Transverse colon (tissue), 4 donors: ENCODE results near the gene FOXJ3. TPM values are rescaled to one million over a fixed set of nuclear protein-coding genes. Genes with fewer than 3 reads are reported as not detected.

Experiments
- DNase-seq: peaks from one replicate; pipeline ENCODE4 v3.0.0-alpha.2; 2019
- H3K27ac ChIP-seq, 4 donors: fragments of 200-600 bp; sonication (generic); 2 replicates each; pipeline ENCODE4 v1.5.1; 2016 to 2018; ENCODE audit warnings: inconsistent platforms in 4 of 4
- H3K27me3 ChIP-seq: fragments of 200-600 bp; sonication (generic); 2 replicates; pipeline ENCODE4 v1.5.1; 2017; ENCODE audit warnings: inconsistent platforms
- H3K36me3 ChIP-seq, 4 donors: fragments of 200-600 bp; sonication (generic); 2 replicates each; pipeline ENCODE4 v1.5.1; 2017 to 2019; ENCODE audit warnings: inconsistent platforms in 4 of 4
- H3K4me1 ChIP-seq, 4 donors: fragments of 200-600 bp; sonication (generic); 2 replicates each; pipeline ENCODE4 v1.5.1; 2017 to 2020; ENCODE audit warnings: inconsistent platforms in 4 of 4
- H3K4me3 ChIP-seq, 4 donors: fragments of 200-600 bp; sonication (generic); 1 replicate in 1 of 4; 2 replicates in 3 of 4; pipeline versions ENCODE4 v1.5.1 to v1.6.1; 2017 to 2019; ENCODE audit warnings: inconsistent platforms in 4 of 4
- H3K9me3 ChIP-seq, 2 donors: fragments of 200-600 bp; sonication (generic); 2 replicates each; pipeline ENCODE4 v1.5.1; 2017 to 2019; ENCODE audit warnings: inconsistent platforms in 2 of 2
- CTCF ChIP-seq, 5 experiments: fragments of 200-600 bp in 3 of 5; fragments of 450-650 bp in 2 of 5; sonication (generic) in 3 of 5; IDR thresholded peaks; 1 replicate in 2 of 5; 2 replicates in 3 of 5; pipeline ENCODE4 v1.5.1; 2016 to 2017; ENCODE audit warnings: antibody characterized with exemption in 5 of 5, inconsistent platforms in 3 of 5, mild to moderate bottlenecking in 2 of 5, moderate library complexity in 1 of 5
- EP300 ChIP-seq: sonication (generic); formaldehyde crosslinking; IDR thresholded peaks from one replicate; pipeline ENCODE4 v1.6.1; 2017; ENCODE audit warnings: antibody characterized with exemption, low read depth
- POLR2A ChIP-seq: fragments of 450-650 bp; IDR thresholded peaks from one replicate; pipeline ENCODE4 v1.6.1; 2016; ENCODE audit warnings: antibody characterized with exemption, mild to moderate bottlenecking, moderate library complexity
- POLR2AphosphoS5 ChIP-seq, 3 donors: sonication (generic); formaldehyde crosslinking; IDR thresholded peaks; one replicate each; pipeline ENCODE4 v1.6.1; 2016; ENCODE audit warnings: antibody characterized with exemption in 3 of 3
- WGBS, 2 donors: methylation state at CpG; one replicate each; pipeline ENCODE4 v1.1.5; 2018; ENCODE audit warnings: low coverage in 1 of 2; 5-methylcytosine and 5-hydroxymethylcytosine counted together
- in situ Hi-C, 4 donors: fragments of 200-750 bp; cut with MboI; loops; one replicate each; pipeline versions ENCODE4 v1.15.0 to v1.15.1; 2017; ENCODE audit warnings: low sequenced_read_pairs in 3 of 4, low pct_ligation_motif_present in 1 of 4, low pct_unique_long_range_greater_than_20kb in 1 of 4
- intact Hi-C: fragments of 100-400 bp; cut with DNase I; formaldehyde crosslinking; loops from one replicate; pipeline ENCODE4 v1.15.1; 2023; ENCODE audit warnings: low total_unique reads
- total RNA-seq, 4 donors: library from RNA; depleted of rRNA; stranded (reverse); fragments of >200 nt; gene quantifications; one replicate each; pipeline ENCODE4 v1.1.0, GENCODE V29; 2016

FOXJ3 gene
- total RNA-seq, 4 donors from 2014 or later = 18.5 to 62.1 (median 38.6) TPM

- H3K4me3 ChIP-seq = no peak overlapping the region
- WGBS, 2 donors = 91 to 92% methylated on average over 1 of the region's 1 CpG
- intact Hi-C loops = no loop called here
- H3K27me3 ChIP-seq = no peaks in the 10 kb centered on the region
- H3K36me3 ChIP-seq = no peaks in the 10 kb centered on the region
- in situ Hi-C loops = no loop called here
- H3K4me1 ChIP-seq = peaks cover 0 to 16% (median 0%) of the 10 kb centered on the region in 4 donors
- DNase-seq = no peak
- no peaks in the 10 kb centered on the region for H3K9me3 ChIP-seq
- TF ChIP-seq EP300 (no peak), POLR2A (no peak), POLR2AphosphoS5 (IDR thresholded peaks at IDR 0.05) (no peak), CTCF (IDR thresholded peaks at IDR 0.05) (no peak)
- no peak overlapping the region for H3K27ac ChIP-seq
Observed at GRCh38 chr1:42280821-42281220, 54.2 kb downstream of the FOXJ3 start.

DNA sequence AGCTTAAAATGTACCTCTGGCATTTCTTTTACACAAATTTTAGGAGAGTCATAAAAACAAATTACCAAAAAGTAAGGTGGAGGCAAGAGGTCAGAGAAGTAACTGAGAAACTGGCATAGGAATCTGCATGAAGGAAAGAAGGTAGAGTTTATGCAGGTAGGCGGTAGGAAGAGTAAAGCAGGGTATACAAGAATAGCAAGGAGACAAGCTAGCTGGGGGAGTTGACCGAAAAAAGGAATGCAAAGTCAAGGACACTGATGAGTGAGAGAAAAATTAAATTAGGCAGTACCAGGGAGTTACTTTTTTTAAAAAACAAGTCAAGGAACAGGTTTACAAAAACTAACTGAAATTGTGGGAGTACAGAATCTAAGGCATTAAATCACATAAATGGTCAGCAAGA lies 56.0 kb downstream of the FOXJ3 start:
- no peaks in the 10 kb centered on the region for H3K9me3 ChIP-seq
- WGBS, 2 donors = 50 to 66% methylated on average over 2 of the region's 2 CpGs
- H3K36me3 ChIP-seq = no peaks in the 10 kb centered on the region
- H3K4me1 ChIP-seq = peaks cover 0 to 16% (median 0%) of the 10 kb centered on the region in 4 donors
- TF ChIP-seq CTCF (IDR thresholded peaks at IDR 0.05) (no peak), POLR2A (no peak), POLR2AphosphoS5 (IDR thresholded peaks at IDR 0.05) (no peak), EP300 (no peak)
- in situ Hi-C loops = no loop called here
- H3K27me3 ChIP-seq = no peaks in the 10 kb centered on the region
- H3K27ac ChIP-seq = no peak overlapping the region
- no peak overlapping the region for H3K4me3 ChIP-seq
- intact Hi-C loops = no loop called here
- no peak for DNase-seq

- in situ Hi-C loops = no loop called here
- H3K9me3 ChIP-seq = no peaks in the 10 kb centered on the region
- no peak for TF ChIP-seq POLR2A
- no peak for TF ChIP-seq CTCF (IDR thresholded peaks at IDR 0.05)
- TF ChIP-seq POLR2AphosphoS5 (IDR thresholded peaks at IDR 0.05) = no peak
- no peak for TF ChIP-seq EP300
- no peak overlapping the region for H3K4me3 ChIP-seq
- DNase-seq = no peak
- WGBS, 2 donors = 60 to 67% methylated on average over 1 of the region's 1 CpG
- H3K27me3 ChIP-seq = no peaks in the 10 kb centered on the region
- no peak overlapping the region for H3K27ac ChIP-seq
- H3K4me1 ChIP-seq = peaks cover 0 to 11% (median 4%) of the 10 kb centered on the region in 4 donors
- H3K36me3 ChIP-seq = no peaks in the 10 kb centered on the region
- intact Hi-C loops = no loop called here
Observed at GRCh38 chr1:42272920-42273319, 62.1 kb downstream of the FOXJ3 start.

DNA sequence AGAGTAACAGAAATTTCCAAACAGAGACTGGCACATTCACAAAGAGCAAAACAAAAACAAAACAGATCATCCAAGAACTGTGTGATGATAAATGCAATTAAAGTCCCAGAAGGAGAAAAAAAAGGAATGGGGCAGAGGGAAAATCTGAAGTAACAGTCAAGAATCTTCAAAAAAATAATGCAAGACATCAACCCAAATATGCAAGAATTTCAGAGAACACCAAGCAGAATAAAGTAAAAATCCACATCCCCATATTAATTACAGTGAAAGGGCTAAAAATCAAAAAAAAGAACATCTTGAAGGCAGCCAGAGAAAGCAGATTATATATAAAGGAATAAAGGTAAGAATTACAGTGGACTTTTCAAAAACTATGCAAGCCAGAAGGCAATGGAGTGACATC lies 67.1 kb downstream of the FOXJ3 start:
- intact Hi-C loops = no loop called here

More for the DNA sequence above, 67.1 kb downstream of the FOXJ3 start:
- Histone ChIP-seq H3K36me3 (peaks cover 0 to 8% (median 0%) of the 10 kb centered on the region in 4 donors), H3K4me3 (no peak overlapping the region), H3K4me1 (peaks cover 0 to 7% (median under 1%) of the 10 kb centered on the region in 4 donors), H3K27ac (no peak overlapping the region), H3K27me3 (no peaks in the 10 kb centered on the region), H3K9me3 (no peaks in the 10 kb centered on the region)
- no peak for DNase-seq
- in situ Hi-C loops = no loop called here
- TF ChIP-seq CTCF (IDR thresholded peaks at IDR 0.05) (no peak), POLR2AphosphoS5 (IDR thresholded peaks at IDR 0.05) (no peak), EP300 (no peak), POLR2A (no peak)
